SHP77 treated with DMSO at 0.1 percent for 48 hours (cell line): Measurements from ENCODE around the gene UHMK1.
"Not testable (repeated sequence)": the region's sequence is repeated elsewhere in the genome, so short reads cannot be mapped to it uniquely, and the experiment has no call there.

Source experiments
- DNase-seq: peaks from one replicate; lab custom pipeline; 2025; lab: John Stamatoyannopoulos, UW

Gene UHMK1, protein sequence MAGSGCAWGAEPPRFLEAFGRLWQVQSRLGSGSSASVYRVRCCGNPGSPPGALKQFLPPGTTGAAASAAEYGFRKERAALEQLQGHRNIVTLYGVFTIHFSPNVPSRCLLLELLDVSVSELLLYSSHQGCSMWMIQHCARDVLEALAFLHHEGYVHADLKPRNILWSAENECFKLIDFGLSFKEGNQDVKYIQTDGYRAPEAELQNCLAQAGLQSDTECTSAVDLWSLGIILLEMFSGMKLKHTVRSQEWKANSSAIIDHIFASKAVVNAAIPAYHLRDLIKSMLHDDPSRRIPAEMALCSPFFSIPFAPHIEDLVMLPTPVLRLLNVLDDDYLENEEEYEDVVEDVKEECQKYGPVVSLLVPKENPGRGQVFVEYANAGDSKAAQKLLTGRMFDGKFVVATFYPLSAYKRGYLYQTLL

GRCh38 chr1:162497723-162498495 lies at the start of gene UHMK1:
UHMK1 (plus strand) TSS chr1:162497818; CDS start chr1:162498001, 183 bp downstream.
- DNase-seq = peak; percentile 68

GRCh38 chr1:162454361-162454760 lies 43.3 kb upstream of the UHMK1 start:
- DNase-seq = not testable (repeated sequence)

DNA sequence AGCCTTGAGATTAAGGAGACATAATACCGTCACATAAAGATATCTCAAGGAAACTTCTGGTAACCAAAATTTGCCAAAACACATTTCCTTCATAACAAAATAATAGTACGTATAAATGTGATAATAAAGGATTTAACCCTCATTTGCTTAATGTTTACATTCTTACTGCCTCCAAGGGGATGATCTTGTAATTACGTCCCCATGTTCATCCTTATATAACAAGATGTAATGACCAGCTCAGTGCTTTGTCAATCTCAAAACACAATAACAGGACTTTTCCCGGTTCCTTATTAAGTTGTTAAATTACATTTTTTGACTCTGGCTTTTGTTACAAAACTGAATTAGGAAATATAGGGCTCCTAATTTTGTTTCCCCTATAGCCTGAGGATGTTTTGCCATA lies 41.3 kb upstream of the UHMK1 start:
- DNase-seq = no peak

DNA sequence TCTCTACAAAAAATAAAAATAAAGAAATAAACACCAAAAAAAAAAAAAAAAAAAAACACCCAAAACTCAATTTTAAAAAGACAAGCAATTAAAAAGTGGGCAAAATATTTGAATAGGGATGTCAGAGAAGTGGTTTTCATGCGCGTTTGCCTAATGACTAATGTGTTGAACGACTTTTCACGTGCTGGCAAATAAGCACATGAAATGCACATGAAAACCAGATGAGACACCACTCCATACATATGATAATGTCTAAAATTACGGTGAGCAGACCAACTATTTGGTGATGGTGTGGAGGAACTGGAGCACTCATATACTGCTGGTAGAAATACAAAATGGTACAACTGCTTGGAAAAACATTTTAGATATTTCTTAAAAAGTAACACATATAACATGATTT lies 39.4 kb upstream of the UHMK1 start:
- no peak for DNase-seq

DNA sequence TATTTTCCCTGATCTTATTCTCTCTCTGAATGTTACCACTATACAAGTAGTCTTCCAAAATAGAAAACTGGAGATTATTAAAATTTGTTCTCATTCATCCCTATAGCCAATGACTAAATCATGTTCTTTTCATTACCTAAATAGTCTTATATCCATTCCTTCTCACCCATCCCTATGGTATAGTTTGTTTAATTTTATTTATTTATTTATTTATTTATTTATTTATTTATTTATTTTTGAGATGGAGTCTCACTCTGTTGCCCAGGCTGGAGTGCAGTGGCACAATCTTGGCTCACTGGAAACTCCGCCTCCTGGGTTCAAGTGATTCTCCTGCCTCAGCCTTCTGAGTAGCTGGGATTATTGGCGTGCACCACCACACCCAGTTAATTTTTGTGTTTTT lies 35.2 kb upstream of the UHMK1 start:
- DNase-seq = not testable (repeated sequence)

DNA sequence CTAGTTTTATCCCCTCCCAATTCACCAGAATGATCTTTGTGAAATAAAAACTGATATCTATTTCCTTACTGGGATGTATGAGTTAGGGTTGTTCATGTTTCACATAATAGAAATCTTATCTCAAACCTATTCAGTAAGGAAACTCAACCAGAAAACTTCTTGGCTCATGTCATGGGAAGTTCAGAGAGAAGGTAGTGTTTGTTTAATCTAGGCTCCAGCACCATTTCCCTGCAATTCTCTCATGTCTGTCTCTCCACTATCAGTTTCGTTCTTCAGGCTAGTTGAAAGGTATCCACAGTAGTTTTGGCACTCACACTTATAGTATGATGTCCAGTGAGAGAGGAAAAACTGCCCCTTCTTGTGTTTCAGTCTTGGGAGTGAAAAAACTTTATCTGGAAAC lies 34.6 kb upstream of the UHMK1 start:
- no peak for DNase-seq

GRCh38 chr1:162466797-162467196 lies 30.8 kb upstream of the UHMK1 start:
- no peak for DNase-seq

DNA sequence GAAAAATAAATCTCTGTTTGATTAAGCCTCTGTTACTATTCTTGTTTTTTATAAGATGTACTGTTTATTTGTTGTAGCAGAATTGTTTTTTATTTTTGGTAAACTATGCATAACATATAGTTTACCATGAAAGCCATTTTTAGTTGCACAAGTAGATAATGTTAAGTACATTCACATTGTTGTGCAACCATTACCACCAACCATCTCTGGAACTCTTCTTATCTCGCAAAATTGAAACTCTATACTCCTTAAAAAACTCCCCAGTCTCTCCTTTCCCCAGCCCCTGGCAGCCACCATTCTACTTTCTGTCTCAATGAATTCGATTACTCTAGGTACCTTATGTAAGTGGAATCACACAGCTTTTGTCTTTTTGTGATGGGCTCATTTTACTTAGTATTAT lies 27.4 kb upstream of the UHMK1 start:
- no peak for DNase-seq

- no peak for DNase-seq
Observed at GRCh38 chr1:162471290-162471853, 26.2 kb upstream of the UHMK1 start.

DNA sequence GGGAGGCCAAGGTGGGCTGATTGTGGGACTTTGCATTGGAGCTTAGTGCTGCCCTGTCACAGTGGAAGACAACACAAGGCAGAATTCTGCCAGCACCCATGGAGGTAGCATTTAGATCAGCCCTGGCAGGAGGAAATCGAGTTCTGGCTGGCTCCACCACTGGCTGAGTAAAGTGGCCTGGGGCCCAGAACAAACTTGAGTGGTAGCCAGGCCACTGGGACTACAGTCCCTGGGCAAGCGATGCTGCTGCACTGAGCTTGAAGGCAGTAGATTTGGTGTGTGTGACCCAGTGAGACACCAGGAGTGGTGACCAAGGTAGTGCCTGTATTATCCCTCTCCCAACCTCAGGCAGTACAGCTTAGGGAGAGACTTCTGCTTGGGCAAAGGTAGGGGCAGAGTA lies 22.5 kb upstream of the UHMK1 start:
- DNase-seq = no peak

DNA sequence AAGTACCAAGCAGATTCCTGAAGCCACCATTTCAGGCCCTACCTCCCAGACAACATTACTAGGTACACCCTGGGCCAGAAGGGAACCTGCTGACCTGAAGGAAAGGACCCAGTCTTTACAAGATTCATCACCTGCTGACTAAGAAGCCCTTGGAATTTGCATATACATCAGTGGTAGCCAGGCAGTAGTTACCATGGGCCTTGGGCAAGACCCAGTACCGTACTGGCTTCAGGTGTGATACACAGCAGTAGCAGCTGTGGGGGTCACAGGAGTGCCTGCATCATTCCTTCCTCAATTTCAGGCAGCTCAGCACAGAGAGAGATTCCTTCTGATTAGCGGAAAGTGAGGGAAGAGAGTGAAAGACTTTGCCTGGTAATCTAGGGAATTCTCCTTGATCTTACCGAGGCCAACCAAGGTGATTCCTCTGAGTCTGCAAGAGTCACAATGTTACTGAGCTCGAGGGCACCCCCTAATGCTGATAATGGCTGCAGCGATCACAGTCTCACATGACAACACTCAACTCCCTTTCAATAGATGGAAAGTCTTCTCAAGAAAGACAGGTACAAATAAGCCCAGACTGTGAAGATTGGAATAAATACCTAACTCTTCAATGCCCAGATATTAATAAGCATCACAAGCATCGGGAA lies 22.0 kb upstream of the UHMK1 start:
- no peak for DNase-seq

GRCh38 chr1:162476620-162477019 lies 21.0 kb upstream of the UHMK1 start:
- no peak for DNase-seq

GRCh38 chr1:162485236-162485635 lies 12.4 kb upstream of the UHMK1 start:
- no peak for DNase-seq

GRCh38 chr1:162487241-162487640 lies 10.4 kb upstream of the UHMK1 start:
- DNase-seq = no peak

DNA sequence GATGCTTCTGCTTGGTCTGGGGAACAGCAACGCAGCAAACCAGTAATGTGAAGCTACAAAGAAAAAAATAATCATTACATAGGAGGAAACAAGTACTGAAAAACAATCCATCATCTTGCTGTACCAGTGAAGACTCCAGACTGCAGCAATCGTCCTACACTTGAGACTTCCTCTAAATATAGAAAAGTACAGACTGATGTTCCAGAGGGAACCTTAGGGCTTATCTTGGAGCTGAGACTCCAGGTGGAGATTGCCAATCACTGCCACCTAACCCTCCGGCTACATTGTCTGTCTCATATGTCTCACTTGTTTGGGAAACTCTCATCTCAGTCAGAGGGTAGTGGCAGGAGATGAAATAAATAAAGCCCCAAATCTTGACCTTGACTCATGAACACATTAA lies 9.4 kb upstream of the UHMK1 start:
- DNase-seq = no peak

DNA sequence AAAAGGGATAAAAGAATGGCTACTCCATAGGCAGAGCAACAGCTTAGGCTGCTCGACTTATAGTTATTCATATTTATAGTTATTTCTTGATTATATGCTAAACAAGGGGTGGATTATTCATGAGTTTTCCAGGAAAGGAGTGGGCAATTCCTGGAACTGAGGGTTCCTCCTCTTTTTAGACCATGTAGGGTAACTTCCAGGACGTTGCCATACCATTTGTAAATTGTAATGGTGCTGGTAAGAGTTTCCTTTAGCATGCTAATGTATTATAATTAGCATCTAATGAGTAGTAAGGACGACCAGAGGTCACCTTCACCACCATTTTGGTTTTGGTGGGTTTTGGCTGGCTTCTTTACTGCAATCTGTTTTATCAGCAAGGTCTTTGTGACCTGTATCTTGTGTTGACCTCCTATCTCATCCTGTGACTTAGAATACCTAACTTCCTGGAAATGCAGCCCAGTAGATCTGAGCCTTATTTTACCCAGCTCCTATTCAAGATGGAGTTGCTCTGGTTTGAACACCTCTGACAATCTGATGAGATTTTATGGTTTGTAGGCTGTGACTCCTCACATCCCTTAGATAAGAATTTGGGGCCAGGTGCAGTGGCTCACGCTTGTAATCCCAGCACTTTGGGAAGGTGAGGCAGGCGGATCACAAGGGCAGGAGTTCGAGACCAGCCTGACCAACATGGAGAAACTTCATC lies 1.9 kb upstream of the UHMK1 start:
- not testable (repeated sequence) for DNase-seq

DNA sequence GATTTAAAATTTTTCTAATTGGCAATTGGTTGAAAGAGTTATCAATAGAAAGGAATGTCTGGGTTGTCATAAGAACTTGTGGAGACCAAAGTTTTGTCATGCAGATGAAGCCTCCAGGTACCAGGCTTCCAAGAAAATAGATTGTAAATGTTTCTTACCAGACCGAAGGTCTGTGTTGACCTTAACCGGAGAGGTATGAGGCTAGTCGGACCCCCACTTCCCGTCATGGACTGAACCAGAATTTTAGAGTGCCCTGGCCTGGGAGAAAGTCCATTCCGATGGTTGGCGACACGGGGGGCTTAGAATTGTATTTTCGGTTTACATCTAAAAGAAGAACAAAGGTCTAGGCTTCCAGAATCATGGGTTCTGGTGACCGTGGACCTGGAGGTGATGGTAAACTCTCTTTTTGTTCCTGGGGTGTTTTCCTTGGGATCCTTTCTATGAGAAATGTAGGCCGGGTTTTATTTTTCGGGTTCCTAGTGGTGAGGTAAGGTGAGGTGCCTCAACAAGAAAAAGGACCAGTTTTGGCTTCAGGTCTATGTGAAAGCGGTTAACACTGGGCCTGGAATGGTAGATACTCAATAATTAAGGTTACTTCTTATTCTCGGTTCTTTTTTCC lies 405 bp upstream of the UHMK1 start:
- DNase-seq = peak; percentile 44

DNA sequence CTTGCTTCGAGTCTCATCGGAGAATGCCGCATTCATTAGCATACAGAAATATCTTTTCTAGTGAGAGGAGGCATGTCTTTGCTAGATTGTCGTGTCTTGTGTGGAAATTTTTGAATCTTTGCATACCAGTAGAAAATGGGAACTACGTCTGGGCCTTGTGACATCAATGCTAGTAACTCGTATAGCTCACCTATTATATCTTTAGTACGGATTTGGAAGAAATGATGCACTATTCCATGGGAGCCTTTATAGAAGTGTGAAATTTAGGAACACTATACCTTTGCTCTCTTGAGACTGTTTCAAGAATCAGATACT lies 835 bp downstream of the UHMK1 start:
- DNase-seq = no peak

DNA sequence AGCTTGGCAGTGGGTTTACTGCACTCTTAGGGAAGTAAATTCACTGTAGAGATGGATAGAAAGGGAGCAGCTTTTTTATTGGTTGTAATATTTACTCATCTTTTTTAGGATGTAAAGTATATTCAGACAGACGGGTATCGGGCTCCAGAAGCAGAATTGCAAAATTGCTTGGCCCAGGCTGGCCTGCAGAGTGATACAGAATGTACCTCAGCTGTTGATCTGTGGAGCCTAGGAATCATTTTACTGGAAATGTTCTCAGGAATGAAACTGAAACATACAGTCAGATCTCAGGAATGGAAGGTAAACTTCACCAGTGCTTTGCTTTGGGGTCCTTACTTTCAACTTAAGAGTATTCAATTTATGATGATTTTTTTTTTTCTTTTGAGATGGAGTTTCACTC lies 3.2 kb downstream of the UHMK1 start:
- no peak for DNase-seq

GRCh38 chr1:162502077-162502476 lies 4.5 kb downstream of the UHMK1 start:
- DNase-seq = no peak

DNA sequence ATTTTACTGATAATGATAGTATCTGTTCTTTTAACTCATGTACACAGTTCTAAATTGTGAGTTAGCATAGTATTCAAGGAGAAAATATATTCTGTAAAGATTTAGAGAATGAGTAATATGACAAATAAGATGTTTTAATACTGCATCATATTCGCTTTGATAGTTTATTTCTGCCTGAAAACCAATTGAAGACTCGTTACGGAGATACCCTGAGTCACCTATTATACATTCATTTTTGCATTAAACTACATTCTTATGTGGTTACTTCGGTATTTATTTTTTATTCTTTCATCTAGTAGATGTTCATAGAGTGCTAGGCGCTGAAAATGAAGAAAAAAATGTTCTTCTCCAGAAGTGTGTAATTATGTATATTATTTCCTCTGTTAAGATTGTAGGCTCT lies 5.3 kb downstream of the UHMK1 start:
- DNase-seq = no peak

DNA sequence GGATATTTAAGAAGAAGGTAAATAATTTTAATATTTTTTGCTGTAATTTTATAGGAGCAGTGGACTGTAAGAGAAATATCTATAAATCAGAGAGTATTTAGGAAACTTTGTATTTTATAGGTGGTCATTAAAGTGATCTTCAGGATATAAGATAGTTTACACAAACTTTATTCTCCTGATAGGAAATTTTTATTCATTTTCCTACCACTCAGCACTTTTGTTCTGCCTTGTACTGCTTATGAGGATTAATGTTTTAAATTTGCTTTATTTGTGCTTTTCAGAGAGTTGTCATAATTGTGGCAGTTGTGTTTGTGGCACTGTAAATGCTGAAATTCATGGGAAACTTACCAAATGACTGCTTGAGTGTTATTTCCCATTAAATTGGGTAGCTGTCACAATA lies 29.7 kb downstream of the UHMK1 start:
- DNase-seq = no peak
